HEK293 (cell line): ENCODE data around the gene WDR44.

ENCODE experiments used
- CTCF ChIA-PET: fragments of 350-600 bp; formaldehyde crosslinking; extraction: SDS; loops from one replicate; lab custom pipeline; 2021; ENCODE audit warnings: antibody characterized with exemption; lab: Yijun Ruan, JAX
- POLR2A ChIA-PET: fragments of 300-600 bp; formaldehyde crosslinking; extraction: SDS; loops from one replicate; lab custom pipeline; 2020; ENCODE audit warnings: antibody characterized with exemption, inconsistent platforms; lab: Yijun Ruan, JAX
- H3K27ac ChIP-seq: fragments of 200-500 bp; sonication (Bioruptor generic); 2 replicates; pipeline ENCODE4 v1.5.1; 2014; ENCODE audit warnings: low read depth, low read length, control low read depth, inconsistent platforms; ENCODE audit errors: extremely low read depth
- H3K36me3 ChIP-seq, 2 experiments: fragments of 200-500 bp in 1 of 2; sonication (Bioruptor generic) in 1 of 2; 1 replicate in 1 of 2; 2 replicates in 1 of 2; pipeline ENCODE4 v1.5.1; 2014 to 2017; ENCODE audit warnings: inconsistent platforms in 2 of 2, low read length in 2 of 2; ENCODE audit not compliant: control insufficient read depth in 2 of 2, insufficient read depth in 1 of 2
- H3K4me1 ChIP-seq: fragments of 200-500 bp; sonication (Bioruptor generic); 2 replicates; pipeline ENCODE4 v1.5.1; 2014; ENCODE audit warnings: mild to moderate bottlenecking, low read length, inconsistent platforms; ENCODE audit not compliant: control insufficient read depth, insufficient read depth
- H3K4me3 ChIP-seq: 2 replicates; pipeline ENCODE4 v1.5.1; 2011; ENCODE audit warnings: low read depth, mild to moderate bottlenecking, control low read depth, low read length, moderate library complexity
- H3K9me3 ChIP-seq: fragments of 200-500 bp; sonication (Bioruptor generic); 2 replicates; pipeline ENCODE4 v1.5.1; 2014; ENCODE audit warnings: low read depth, low read length, inconsistent platforms; ENCODE audit not compliant: control insufficient read depth, insufficient read depth
- HOXA7 ChIP-seq: sonication (generic); formaldehyde crosslinking; IDR thresholded peaks from 2 replicates; pipeline ENCODE4 v1.8.1; 2022; ENCODE audit warnings: missing genetic modification reagents, borderline replicate concordance
- PRDM1 ChIP-seq: fragments of 450-650 bp; formaldehyde crosslinking; IDR thresholded peaks from 2 replicates; pipeline ENCODE4; 2016; ENCODE audit warnings: missing biosample characterization, missing genetic modification characterization
- PRDM4 ChIP-seq: fragments of 450-650 bp; formaldehyde crosslinking; IDR thresholded peaks from 2 replicates; pipeline ENCODE4 v1.5.1; 2017; ENCODE audit warnings: missing biosample characterization, missing genetic modification characterization
- PRDM6 ChIP-seq: fragments of 450-650 bp; formaldehyde crosslinking; IDR thresholded peaks from 2 replicates; pipeline ENCODE4 v1.5.1; 2017; ENCODE audit warnings: missing biosample characterization, missing genetic modification characterization
- ZNF433 ChIP-seq: fragments of 450-650 bp; formaldehyde crosslinking; IDR thresholded peaks from 2 replicates; pipeline ENCODE4 v1.5.1; 2016; ENCODE audit warnings: missing biosample characterization, missing genetic modification characterization, low read depth
- ZNF501 ChIP-seq: fragments of 450-650 bp; formaldehyde crosslinking; IDR thresholded peaks from 2 replicates; pipeline ENCODE4 v1.5.1; 2016; ENCODE audit warnings: missing biosample characterization, missing genetic modification characterization
- ZNF677 ChIP-seq: fragments of 450-650 bp; IDR thresholded peaks from 2 replicates; pipeline ENCODE4 v1.5.0; 2018; ENCODE audit warnings: missing biosample characterization, mild to moderate bottlenecking, missing genetic modification characterization, moderate library complexity
- TF ChIP-seq, protein P1 (sequence below): fragments of 450-650 bp; formaldehyde crosslinking; IDR thresholded peaks from 2 replicates; pipeline ENCODE4 v1.5.1; 2016; ENCODE audit warnings: missing biosample characterization, missing genetic modification characterization
- TF ChIP-seq, protein P2 (sequence below): fragments of 450-650 bp; formaldehyde crosslinking; IDR thresholded peaks from 2 replicates; pipeline ENCODE4 v1.5.1; 2016; ENCODE audit warnings: missing biosample characterization, missing genetic modification characterization

Gene WDR44

GRCh38 chrX:118347131-118347530 is 1.2 kb downstream of the WDR44 start:
- H3K27ac ChIP-seq, result peak overlapping the region; percentile 91; the same call in 1 of the 2 replicates
- CTCF ChIA-PET, result no interaction called here
- TF ChIP-seq, protein P1, sequence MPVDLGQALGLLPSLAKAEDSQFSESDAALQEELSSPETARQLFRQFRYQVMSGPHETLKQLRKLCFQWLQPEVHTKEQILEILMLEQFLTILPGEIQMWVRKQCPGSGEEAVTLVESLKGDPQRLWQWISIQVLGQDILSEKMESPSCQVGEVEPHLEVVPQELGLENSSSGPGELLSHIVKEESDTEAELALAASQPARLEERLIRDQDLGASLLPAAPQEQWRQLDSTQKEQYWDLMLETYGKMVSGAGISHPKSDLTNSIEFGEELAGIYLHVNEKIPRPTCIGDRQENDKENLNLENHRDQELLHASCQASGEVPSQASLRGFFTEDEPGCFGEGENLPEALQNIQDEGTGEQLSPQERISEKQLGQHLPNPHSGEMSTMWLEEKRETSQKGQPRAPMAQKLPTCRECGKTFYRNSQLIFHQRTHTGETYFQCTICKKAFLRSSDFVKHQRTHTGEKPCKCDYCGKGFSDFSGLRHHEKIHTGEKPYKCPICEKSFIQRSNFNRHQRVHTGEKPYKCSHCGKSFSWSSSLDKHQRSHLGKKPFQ, result no peak
- TF ChIP-seq PRDM1 (tag by site-specific recombination), result 0 out of 2 replicates have a peak, but pooled peaks have one; percentile 1
- POLR2A ChIA-PET, result interaction anchor here (1.6 kb wide), 1 partner anchor 9 kb away, joined by 4 read pairs; no protein-coding TSS in a partner anchor
- no peaks in the 10 kb centered on the region for H3K4me1 ChIP-seq
- no peaks in the 10 kb centered on the region for H3K9me3 ChIP-seq
- no peaks in the 10 kb centered on the region for H3K36me3 ChIP-seq
- peak overlapping the region; percentile 77 for H3K4me3 ChIP-seq

DNA sequence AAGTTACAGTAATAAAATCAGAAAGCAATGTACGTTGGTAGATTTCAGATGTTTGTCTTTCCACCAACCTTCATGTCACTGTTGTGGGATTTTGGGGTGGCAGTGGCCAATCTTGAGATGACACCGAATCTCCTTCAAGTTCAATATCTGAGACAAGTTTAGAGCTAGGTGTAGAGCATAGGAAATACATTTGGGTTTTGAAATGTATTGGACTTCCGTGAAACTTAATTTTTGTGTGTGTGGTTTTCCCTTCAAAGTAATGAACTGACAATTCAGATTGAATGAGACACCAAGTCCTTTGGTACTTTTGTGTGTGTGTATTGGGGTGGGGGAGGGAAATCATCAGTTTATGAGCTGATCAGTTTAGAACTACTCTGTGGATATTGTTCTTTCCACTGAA is 1.8 kb downstream of the WDR44 start:
- TF ChIP-seq, protein P1, result no peak
- TF ChIP-seq PRDM4 (no peak), ZNF501 (tag by site-specific recombination) (no peak), ZNF433 (tag by site-specific recombination) (no peak)
- no peaks in the 10 kb centered on the region for H3K36me3 ChIP-seq
- no peak overlapping the region for H3K27ac ChIP-seq
- peak overlapping the region; percentile 77 for H3K4me3 ChIP-seq
- CTCF ChIA-PET, result interaction anchor here (0.9 to 1.2 kb wide), 2 partner anchors 94 to 254 kb away, joined by 3 to 4 read pairs; no protein-coding TSS in a partner anchor
- POLR2A ChIA-PET, result interaction anchor here (0.7 kb wide), 1 partner anchor 9 kb away, joined by 3 read pairs; no protein-coding TSS in a partner anchor
- H3K9me3 ChIP-seq, result no peaks in the 10 kb centered on the region
- no peaks in the 10 kb centered on the region for H3K4me1 ChIP-seq

DNA sequence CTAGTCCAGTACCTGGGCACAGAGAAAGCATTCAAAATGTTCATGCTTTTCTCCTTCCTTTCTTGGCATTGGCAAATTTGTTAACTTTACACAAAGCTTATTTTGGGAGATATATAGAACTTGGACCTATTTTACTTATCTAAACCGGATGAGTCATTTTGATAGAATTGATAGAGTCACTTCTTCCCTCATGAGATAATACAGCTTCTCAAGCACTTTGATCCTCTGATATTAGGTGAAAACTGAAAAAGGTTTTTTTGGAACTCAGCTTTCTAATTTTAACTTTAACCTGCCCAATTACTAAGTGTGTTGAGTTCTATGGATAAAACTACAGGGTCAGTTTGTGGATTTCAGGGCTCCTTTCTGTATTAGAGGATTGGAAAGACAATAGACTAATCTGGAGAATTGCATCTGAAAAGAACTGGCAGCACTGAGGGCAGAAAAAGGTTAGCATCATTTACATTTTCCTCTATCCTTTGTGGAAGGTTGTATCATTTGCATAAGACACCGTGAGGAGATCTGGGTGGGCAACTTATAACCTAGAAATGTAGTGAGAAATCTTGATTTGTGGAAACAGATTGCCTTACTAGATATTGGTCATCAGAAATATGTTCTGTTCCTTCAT is 2.4 kb downstream of the WDR44 start:
- POLR2A ChIA-PET, result interaction anchor here (0.7 kb wide), 1 partner anchor 9 kb away, joined by 3 read pairs; no protein-coding TSS in a partner anchor
- no peak overlapping the region for H3K27ac ChIP-seq

More for the DNA sequence above, 2.4 kb downstream of the WDR44 start:
- H3K36me3 ChIP-seq, result no peaks in the 10 kb centered on the region
- H3K4me3 ChIP-seq, result peak overlapping the region; percentile 77
- no peak; the same call in 1 of the 2 replicates for TF ChIP-seq PRDM6
- TF ChIP-seq, protein P2, sequence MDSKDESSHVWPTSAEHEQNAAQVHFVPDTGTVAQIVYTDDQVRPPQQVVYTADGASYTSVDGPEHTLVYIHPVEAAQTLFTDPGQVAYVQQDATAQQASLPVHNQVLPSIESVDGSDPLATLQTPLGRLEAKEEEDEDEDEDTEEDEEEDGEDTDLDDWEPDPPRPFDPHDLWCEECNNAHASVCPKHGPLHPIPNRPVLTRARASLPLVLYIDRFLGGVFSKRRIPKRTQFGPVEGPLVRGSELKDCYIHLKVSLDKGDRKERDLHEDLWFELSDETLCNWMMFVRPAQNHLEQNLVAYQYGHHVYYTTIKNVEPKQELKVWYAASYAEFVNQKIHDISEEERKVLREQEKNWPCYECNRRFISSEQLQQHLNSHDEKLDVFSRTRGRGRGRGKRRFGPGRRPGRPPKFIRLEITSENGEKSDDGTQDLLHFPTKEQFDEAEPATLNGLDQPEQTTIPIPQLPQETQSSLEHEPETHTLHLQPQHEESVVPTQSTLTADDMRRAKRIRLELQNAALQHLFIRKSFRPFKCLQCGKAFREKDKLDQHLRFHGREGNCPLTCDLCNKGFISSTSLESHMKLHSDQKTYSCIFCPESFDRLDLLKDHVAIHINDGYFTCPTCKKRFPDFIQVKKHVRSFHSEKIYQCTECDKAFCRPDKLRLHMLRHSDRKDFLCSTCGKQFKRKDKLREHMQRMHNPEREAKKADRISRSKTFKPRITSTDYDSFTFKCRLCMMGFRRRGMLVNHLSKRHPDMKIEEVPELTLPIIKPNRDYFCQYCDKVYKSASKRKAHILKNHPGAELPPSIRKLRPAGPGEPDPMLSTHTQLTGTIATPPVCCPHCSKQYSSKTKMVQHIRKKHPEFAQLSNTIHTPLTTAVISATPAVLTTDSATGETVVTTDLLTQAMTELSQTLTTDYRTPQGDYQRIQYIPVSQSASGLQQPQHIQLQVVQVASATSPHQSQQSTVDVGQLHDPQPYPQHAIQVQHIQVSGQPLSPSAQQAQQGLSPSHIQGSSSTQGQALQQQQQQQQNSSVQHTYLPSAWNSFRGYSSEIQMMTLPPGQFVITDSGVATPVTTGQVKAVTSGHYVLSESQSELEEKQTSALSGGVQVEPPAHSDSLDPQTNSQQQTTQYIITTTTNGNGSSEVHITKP, result no peak
- no peak for TF ChIP-seq ZNF501 (tag by site-specific recombination)
- TF ChIP-seq ZNF677, result no peak
- no peak for TF ChIP-seq HOXA7 (CRISPR knock-in tag)
- TF ChIP-seq, all 188 proteins: peak for 0
- Histone ChIP-seq H3K9me3 (no peaks in the 10 kb centered on the region), H3K4me1 (no peaks in the 10 kb centered on the region)
- CTCF ChIA-PET, result interaction anchor here (0.9 to 1.2 kb wide), 2 partner anchors 94 to 253 kb away, joined by 3 to 4 read pairs; no protein-coding TSS in a partner anchor
